Neural cell (in vitro differentiated cells): ENCODE results near the gene TEX101. TPM values are rescaled to one million over a fixed set of nuclear protein-coding genes. Genes with fewer than 3 reads are reported as not detected.

ENCODE experiments used
- H2AFZ ChIP-seq: fragments of 200-600, 300-800 bp; sonication (generic), shearing (Covaris generic); 2 replicates; pipeline ENCODE4 v1.6.0; 2014; ENCODE audit warnings: low read depth, mild to moderate bottlenecking, antibody characterized with exemption, low read length, moderate library complexity
- H3F3A ChIP-seq: fragments of 200-600 bp; shearing (Covaris generic); 2 replicates; pipeline ENCODE4 v1.6.1; 2016; ENCODE audit warnings: mild to moderate bottlenecking, moderate library complexity, mixed read lengths, antibody characterized with exemption, low read length; ENCODE audit not compliant: insufficient read depth, poor library complexity, severe bottlenecking
- H3K27ac ChIP-seq: fragments of 200-600, 300-800 bp; sonication (generic), shearing (Covaris generic); 2 replicates; pipeline ENCODE4 v1.5.1; 2014; ENCODE audit warnings: mild to moderate bottlenecking, low read length, moderate library complexity
- H3K27me3 ChIP-seq: fragments of 300-800, 200-600 bp; sonication (generic), shearing (Covaris generic); 2 replicates; pipeline ENCODE4 v1.6.0; 2014; ENCODE audit warnings: mild to moderate bottlenecking, low read depth, low read length, moderate library complexity; ENCODE audit not compliant: insufficient read depth
- H3K36me3 ChIP-seq: fragments of 300-800, 200-600 bp; sonication (generic), shearing (Covaris generic); 2 replicates; pipeline ENCODE4 v1.5.1; 2014; ENCODE audit warnings: mild to moderate bottlenecking, antibody characterized with exemption, low read length, moderate library complexity; ENCODE audit not compliant: insufficient read depth
- H3K4me2 ChIP-seq: fragments of 300-800, 200-600 bp; sonication (generic), shearing (Covaris generic); 2 replicates; pipeline ENCODE4 v1.6.0; 2014; ENCODE audit warnings: mild to moderate bottlenecking, low read length
- H3K4me3 ChIP-seq: fragments of 300-800, 200-600 bp; sonication (generic), shearing (Covaris generic); 2 replicates; pipeline ENCODE4 v1.5.1; 2014; ENCODE audit warnings: mild to moderate bottlenecking, low read length, moderate library complexity
- H3K79me2 ChIP-seq: fragments of 200-600 bp; shearing (Covaris generic); replicated peaks from 2 replicates; pipeline ENCODE4 v1.6.0; 2014; ENCODE audit warnings: mild to moderate bottlenecking, low read length, moderate library complexity; ENCODE audit not compliant: insufficient read depth
- H3K9ac ChIP-seq: fragments of 300-800, 200-600 bp; sonication (generic), shearing (Covaris generic); 2 replicates; pipeline ENCODE4 v1.6.1; 2016; ENCODE audit warnings: mild to moderate bottlenecking, low read length, mixed read lengths
- H3K9me2 ChIP-seq: fragments of 200-600 bp; shearing (Covaris generic); 2 replicates; pipeline ENCODE4 v1.6.1; 2016; ENCODE audit warnings: mild to moderate bottlenecking, low read length, mixed read lengths; ENCODE audit not compliant: insufficient read depth
- H3K9me3 ChIP-seq: fragments of 200-600, 300-800 bp; sonication (generic), shearing (Covaris generic); 2 replicates; pipeline ENCODE4 v1.6.1; 2016; ENCODE audit warnings: mild to moderate bottlenecking, mixed run types, low read length, moderate library complexity, mixed read lengths
- H4K20me1 ChIP-seq: fragments of 200-600 bp; shearing (Covaris generic); 2 replicates; pipeline ENCODE4 v1.6.1; 2016; ENCODE audit warnings: mild to moderate bottlenecking, mixed run types; ENCODE audit not compliant: insufficient read depth
- CTCF ChIP-seq: fragments of 450-650 bp; IDR thresholded peaks from 2 replicates; pipeline ENCODE4 v1.5.1; 2014; ENCODE audit warnings: antibody characterized with exemption, mild to moderate bottlenecking, moderate library complexity; ENCODE audit not compliant: poor library complexity, severe bottlenecking
- EP300 ChIP-seq: fragments of 450-650 bp; conservative IDR thresholded peaks from 2 replicates; pipeline ENCODE4 v1.6.1; 2014; ENCODE audit warnings: antibody characterized with exemption, mild to moderate bottlenecking, moderate library complexity; ENCODE audit not compliant: poor library complexity, severe bottlenecking
- EZH2 ChIP-seq: fragments of 200-600, 300-800 bp; shearing (Covaris generic), sonication (generic); IDR thresholded peaks from 2 replicates; pipeline ENCODE4 v1.6.1; 2014; ENCODE audit warnings: antibody characterized with exemption, low read length, borderline replicate concordance, mild to moderate bottlenecking; ENCODE audit not compliant: insufficient read depth, poor library complexity, severe bottlenecking
- MXI1 ChIP-seq: fragments of 450-650 bp; conservative IDR thresholded peaks from 2 replicates; pipeline ENCODE4 v1.6.1; 2014; ENCODE audit warnings: antibody characterized with exemption, mild to moderate bottlenecking; ENCODE audit not compliant: poor library complexity, severe bottlenecking
- POLR2AphosphoS5 ChIP-seq: IDR thresholded peaks from 2 replicates; pipeline ENCODE4 v1.6.1; 2012
- RAD21 ChIP-seq: fragments of 450-650 bp; conservative IDR thresholded peaks from 2 replicates; pipeline ENCODE4 v1.6.1; 2014; ENCODE audit warnings: antibody characterized with exemption, mild to moderate bottlenecking, moderate library complexity
- SMC3 ChIP-seq: fragments of 450-650 bp; conservative IDR thresholded peaks from 2 replicates; pipeline ENCODE4 v1.6.1; 2014; ENCODE audit warnings: antibody characterized with exemption, mild to moderate bottlenecking, moderate library complexity; ENCODE audit not compliant: poor library complexity
- TAF1 ChIP-seq: IDR thresholded peaks from 2 replicates; pipeline ENCODE4 v1.6.1; 2012; ENCODE audit warnings: low read depth
- polyA plus RNA-seq: library from polyadenylated mRNA; depleted of rRNA; stranded (reverse); fragments of >200 nt; gene quantifications from 2 replicates; pipeline ENCODE4 v1.2.3, GENCODE V29; 2014
- TF ChIP-seq, protein P1 (sequence below): IDR thresholded peaks from 2 replicates; pipeline ENCODE4 v1.6.1; 2012; ENCODE audit warnings: borderline replicate concordance

The TEX101 gene
- polyA plus RNA-seq, 1 donor from 2014 or later = not detected

DNA sequence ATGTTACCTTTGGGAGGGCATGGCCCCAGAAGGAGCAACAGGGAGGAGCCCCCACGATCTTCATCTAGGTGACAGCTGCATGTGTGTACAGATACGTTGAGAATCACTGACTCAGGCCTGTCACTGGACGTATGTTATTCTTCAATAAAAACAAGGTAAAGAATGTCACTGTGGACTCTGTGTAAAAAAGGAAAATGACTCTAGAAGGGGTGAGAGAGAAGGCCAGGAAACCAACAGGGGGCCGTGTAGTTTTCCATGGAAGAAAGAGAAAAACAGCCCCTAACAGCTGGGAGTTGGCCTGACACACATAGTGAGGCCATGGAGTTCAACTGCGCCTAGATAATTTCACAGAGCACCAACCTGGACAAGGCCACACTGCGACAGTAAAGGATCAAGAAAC lies 52.6 kb downstream of the TEX101 start:
- Histone ChIP-seq H3K27ac (no peak overlapping the region), H3K36me3 (no peaks in the 10 kb centered on the region), H2AFZ (no peak overlapping the region), H3F3A (no peaks in the 10 kb centered on the region), H3K9me2 (no peaks in the 10 kb centered on the region), H3K27me3 (no peaks in the 10 kb centered on the region), H3K79me2 (no peaks in the 10 kb centered on the region), H3K4me2 (no peak overlapping the region), H3K9me3 (no peaks in the 10 kb centered on the region), H4K20me1 (no peaks in the 10 kb centered on the region), H3K4me3 (no peak overlapping the region), H3K9ac (no peak overlapping the region)
- no peak for TF ChIP-seq EZH2
- no peak for TF ChIP-seq RAD21
- no peak for TF ChIP-seq SMC3
- TF ChIP-seq EP300 = no peak
- no peak for TF ChIP-seq POLR2AphosphoS5
- TF ChIP-seq TAF1 = no peak
- no peak for TF ChIP-seq MXI1
- TF ChIP-seq, protein P1, sequence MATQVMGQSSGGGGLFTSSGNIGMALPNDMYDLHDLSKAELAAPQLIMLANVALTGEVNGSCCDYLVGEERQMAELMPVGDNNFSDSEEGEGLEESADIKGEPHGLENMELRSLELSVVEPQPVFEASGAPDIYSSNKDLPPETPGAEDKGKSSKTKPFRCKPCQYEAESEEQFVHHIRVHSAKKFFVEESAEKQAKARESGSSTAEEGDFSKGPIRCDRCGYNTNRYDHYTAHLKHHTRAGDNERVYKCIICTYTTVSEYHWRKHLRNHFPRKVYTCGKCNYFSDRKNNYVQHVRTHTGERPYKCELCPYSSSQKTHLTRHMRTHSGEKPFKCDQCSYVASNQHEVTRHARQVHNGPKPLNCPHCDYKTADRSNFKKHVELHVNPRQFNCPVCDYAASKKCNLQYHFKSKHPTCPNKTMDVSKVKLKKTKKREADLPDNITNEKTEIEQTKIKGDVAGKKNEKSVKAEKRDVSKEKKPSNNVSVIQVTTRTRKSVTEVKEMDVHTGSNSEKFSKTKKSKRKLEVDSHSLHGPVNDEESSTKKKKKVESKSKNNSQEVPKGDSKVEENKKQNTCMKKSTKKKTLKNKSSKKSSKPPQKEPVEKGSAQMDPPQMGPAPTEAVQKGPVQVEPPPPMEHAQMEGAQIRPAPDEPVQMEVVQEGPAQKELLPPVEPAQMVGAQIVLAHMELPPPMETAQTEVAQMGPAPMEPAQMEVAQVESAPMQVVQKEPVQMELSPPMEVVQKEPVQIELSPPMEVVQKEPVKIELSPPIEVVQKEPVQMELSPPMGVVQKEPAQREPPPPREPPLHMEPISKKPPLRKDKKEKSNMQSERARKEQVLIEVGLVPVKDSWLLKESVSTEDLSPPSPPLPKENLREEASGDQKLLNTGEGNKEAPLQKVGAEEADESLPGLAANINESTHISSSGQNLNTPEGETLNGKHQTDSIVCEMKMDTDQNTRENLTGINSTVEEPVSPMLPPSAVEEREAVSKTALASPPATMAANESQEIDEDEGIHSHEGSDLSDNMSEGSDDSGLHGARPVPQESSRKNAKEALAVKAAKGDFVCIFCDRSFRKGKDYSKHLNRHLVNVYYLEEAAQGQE = no peak
- TF ChIP-seq CTCF = no peak

DNA sequence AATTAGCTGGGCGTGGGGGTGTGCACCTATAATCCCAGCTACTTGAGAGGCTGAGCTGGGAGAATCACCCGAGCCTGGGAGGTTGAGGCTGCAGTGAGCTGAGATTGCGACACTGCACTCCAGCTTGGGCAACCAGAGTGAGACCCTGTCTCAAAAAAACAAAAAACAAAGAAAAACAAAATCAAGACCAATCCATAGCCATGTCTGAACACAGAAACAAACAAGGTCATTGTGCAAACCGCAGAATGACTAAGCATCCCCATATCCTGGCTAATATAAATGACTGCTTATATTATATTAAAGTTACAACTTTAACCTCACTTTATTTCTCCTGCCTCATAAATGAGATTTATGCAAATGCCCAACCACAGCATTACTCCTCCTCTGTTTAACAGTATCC lies 53.0 kb downstream of the TEX101 start:
- no peak overlapping the region for H2AFZ ChIP-seq
- H3K36me3 ChIP-seq = no peaks in the 10 kb centered on the region
- no peak overlapping the region for H3K27ac ChIP-seq
- H3K79me2 ChIP-seq = no peaks in the 10 kb centered on the region
- no peak overlapping the region for H3K4me2 ChIP-seq
- no peaks in the 10 kb centered on the region for H3K9me3 ChIP-seq
- no peaks in the 10 kb centered on the region for H3K9me2 ChIP-seq
- H3K27me3 ChIP-seq = no peaks in the 10 kb centered on the region
- H4K20me1 ChIP-seq = no peaks in the 10 kb centered on the region
- H3K4me3 ChIP-seq = no peak overlapping the region
- no peak for TF ChIP-seq SMC3
- no peak for TF ChIP-seq POLR2AphosphoS5
- no peak for TF ChIP-seq EZH2
- TF ChIP-seq EP300 = no peak
- TF ChIP-seq CTCF = no peak
- TF ChIP-seq RAD21 = no peak
- TF ChIP-seq, protein P1 = no peak
- TF ChIP-seq MXI1 = no peak
- TF ChIP-seq TAF1 = no peak
- no peaks in the 10 kb centered on the region for H3F3A ChIP-seq
- H3K9ac ChIP-seq = no peak overlapping the region
